Liver (tissue), 3 donors: ENCODE results near the gene CRHR1.

Experiments
- ATF3 ChIP-seq: IDR thresholded peaks from 2 replicates; pipeline ENCODE4 v1.6.1; 2016; ENCODE audit warnings: antibody characterized with exemption
- CTCF ChIP-seq: fragments of 150-350 bp; IDR thresholded peaks from 2 replicates; pipeline ENCODE4 v1.5.1; 2017; ENCODE audit warnings: improper control_type of control experiment, low read depth, low read length; ENCODE audit not compliant: missing input control
- JUND ChIP-seq, 2 donors: IDR thresholded peaks; 2 replicates each; pipeline ENCODE4 v1.6.1; 2016; ENCODE audit warnings: antibody characterized with exemption in 2 of 2
- MAX ChIP-seq: IDR thresholded peaks from 2 replicates; pipeline ENCODE4 v1.6.1; 2016; ENCODE audit warnings: antibody characterized with exemption
- SP1 ChIP-seq: IDR thresholded peaks from 2 replicates; pipeline ENCODE4 v1.6.1; 2018; ENCODE audit warnings: antibody characterized with exemption, mild to moderate bottlenecking
- YY1 ChIP-seq: IDR thresholded peaks from 2 replicates; pipeline ENCODE4 v1.6.1; 2016; ENCODE audit warnings: antibody characterized with exemption, mild to moderate bottlenecking
- TF ChIP-seq, protein P1 (sequence below): IDR thresholded peaks from 2 replicates; pipeline ENCODE4 v1.6.1; 2016; ENCODE audit warnings: antibody characterized with exemption, mild to moderate bottlenecking
- donor health status: healthy.
- donor health status: healthy.

DNA sequence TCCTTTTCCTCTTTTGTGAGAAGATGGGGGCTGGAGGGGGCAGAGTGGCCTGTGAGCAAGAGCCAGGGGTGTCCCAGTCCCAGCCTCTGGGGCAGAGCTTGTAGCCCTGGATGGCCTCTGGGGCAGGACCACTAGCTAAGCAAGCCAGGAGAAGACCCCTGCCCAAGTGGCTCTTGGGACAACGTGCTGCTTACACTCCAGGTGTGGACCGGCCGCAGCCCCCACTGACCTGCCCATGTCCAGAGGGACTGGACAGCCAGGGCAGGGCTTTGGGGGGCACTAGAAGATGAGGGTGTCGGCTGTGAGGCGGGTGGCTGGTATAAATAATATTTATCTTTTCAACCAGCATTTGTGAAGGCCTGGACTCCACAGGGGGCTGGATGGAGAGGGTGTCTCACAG, 51.4 kb downstream of the CRHR1 start:
- TF ChIP-seq, protein P1, sequence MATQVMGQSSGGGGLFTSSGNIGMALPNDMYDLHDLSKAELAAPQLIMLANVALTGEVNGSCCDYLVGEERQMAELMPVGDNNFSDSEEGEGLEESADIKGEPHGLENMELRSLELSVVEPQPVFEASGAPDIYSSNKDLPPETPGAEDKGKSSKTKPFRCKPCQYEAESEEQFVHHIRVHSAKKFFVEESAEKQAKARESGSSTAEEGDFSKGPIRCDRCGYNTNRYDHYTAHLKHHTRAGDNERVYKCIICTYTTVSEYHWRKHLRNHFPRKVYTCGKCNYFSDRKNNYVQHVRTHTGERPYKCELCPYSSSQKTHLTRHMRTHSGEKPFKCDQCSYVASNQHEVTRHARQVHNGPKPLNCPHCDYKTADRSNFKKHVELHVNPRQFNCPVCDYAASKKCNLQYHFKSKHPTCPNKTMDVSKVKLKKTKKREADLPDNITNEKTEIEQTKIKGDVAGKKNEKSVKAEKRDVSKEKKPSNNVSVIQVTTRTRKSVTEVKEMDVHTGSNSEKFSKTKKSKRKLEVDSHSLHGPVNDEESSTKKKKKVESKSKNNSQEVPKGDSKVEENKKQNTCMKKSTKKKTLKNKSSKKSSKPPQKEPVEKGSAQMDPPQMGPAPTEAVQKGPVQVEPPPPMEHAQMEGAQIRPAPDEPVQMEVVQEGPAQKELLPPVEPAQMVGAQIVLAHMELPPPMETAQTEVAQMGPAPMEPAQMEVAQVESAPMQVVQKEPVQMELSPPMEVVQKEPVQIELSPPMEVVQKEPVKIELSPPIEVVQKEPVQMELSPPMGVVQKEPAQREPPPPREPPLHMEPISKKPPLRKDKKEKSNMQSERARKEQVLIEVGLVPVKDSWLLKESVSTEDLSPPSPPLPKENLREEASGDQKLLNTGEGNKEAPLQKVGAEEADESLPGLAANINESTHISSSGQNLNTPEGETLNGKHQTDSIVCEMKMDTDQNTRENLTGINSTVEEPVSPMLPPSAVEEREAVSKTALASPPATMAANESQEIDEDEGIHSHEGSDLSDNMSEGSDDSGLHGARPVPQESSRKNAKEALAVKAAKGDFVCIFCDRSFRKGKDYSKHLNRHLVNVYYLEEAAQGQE: no peak
- no peak for TF ChIP-seq YY1
- TF ChIP-seq CTCF: no peak
- TF ChIP-seq SP1: no peak
- TF ChIP-seq MAX: no peak
- no peak for TF ChIP-seq ATF3
- TF ChIP-seq JUND (IDR thresholded peaks at IDR 0.05): no peak
